ENCODE data around the gene TMEM181. TPM values are rescaled to one million over a fixed set of nuclear protein-coding genes. Genes with fewer than 3 reads are reported as not detected.
A peak's percentile ranks its signal among the peaks of the same experiment; 100 is the strongest.

Gene TMEM181
- total and polyA plus RNA-seq, 2 experiments from 2014 or later, result 20.0 to 46.9 TPM

GRCh38 chr6:158536084-158536890 lies 23.6 kb upstream of the TMEM181 start:
- Histone ChIP-seq H2AFZ (peak overlapping the region; percentile 74), H4K20me1 (ENCODE audit: insufficient read depth, poor library complexity, severe bottlenecking) (no peaks in the 10 kb centered on the region), H3K79me2 (no peaks in the 10 kb centered on the region), H3K9me3 (ENCODE audit: low read depth) (no peaks in the 10 kb centered on the region), H3K36me3 (replicated peaks; ENCODE audit: insufficient read depth, low read depth) (no peaks in the 10 kb centered on the region), H3K9me2 (replicated peaks; ENCODE audit: insufficient read depth) (no peaks in the 10 kb centered on the region), H3K4me2 (peak overlapping the region; percentile 100), H3K4me1 (ENCODE audit: insufficient read depth) (no peaks in the 10 kb centered on the region), H3K4me3 (peak overlapping the region; percentile 83), H3K27me3 (peaks cover 7% of the 10 kb centered on the region), H3K27ac (no peak overlapping the region)
- no peak for TF ChIP-seq EZH2 (IDR thresholded peaks at IDR 0.05; ENCODE audit: borderline replicate concordance)
- TF ChIP-seq CTCF (IDR thresholded peaks at IDR 0.05; ENCODE audit: poor library complexity), result no peak
- TF ChIP-seq EZH2phosphoT487 (IDR thresholded peaks at IDR 0.05; ENCODE audit: low read depth, severe bottlenecking, unreplicated experiment), result no peak
- under 1% methylated on average over 48 of the region's 75 CpGs for WGBS (ENCODE audit: low lambda C conversion rate, missing lambda C conversion rate)
- peak; percentile 88 for DNase-seq (ENCODE audit: low spot score)

GRCh38 chr6:158536891-158537798 lies 22.7 kb upstream of the TMEM181 start:
- no peak for TF ChIP-seq EZH2phosphoT487 (IDR thresholded peaks at IDR 0.05; ENCODE audit: low read depth, severe bottlenecking, unreplicated experiment)
- TF ChIP-seq EZH2 (IDR thresholded peaks at IDR 0.05; ENCODE audit: borderline replicate concordance), result no peak
- no peak for TF ChIP-seq CTCF (IDR thresholded peaks at IDR 0.05; ENCODE audit: poor library complexity)
- Histone ChIP-seq H3K4me3 (peak overlapping the region; percentile 83), H3K4me1 (ENCODE audit: insufficient read depth) (no peaks in the 10 kb centered on the region), H3K36me3 (replicated peaks; ENCODE audit: insufficient read depth, low read depth) (no peaks in the 10 kb centered on the region), H3K79me2 (no peaks in the 10 kb centered on the region), H3K9me2 (replicated peaks; ENCODE audit: insufficient read depth) (no peaks in the 10 kb centered on the region), H2AFZ (peak overlapping the region; percentile 74), H3K27ac (no peak overlapping the region), H3K9me3 (ENCODE audit: low read depth) (no peaks in the 10 kb centered on the region), H4K20me1 (ENCODE audit: insufficient read depth, poor library complexity, severe bottlenecking) (no peaks in the 10 kb centered on the region), H3K27me3 (peaks cover 7% of the 10 kb centered on the region), H3K4me2 (peak overlapping the region; percentile 100)
- 7% methylated on average over 37 of the region's 94 CpGs for WGBS (ENCODE audit: low lambda C conversion rate, missing lambda C conversion rate)
- DNase-seq (ENCODE audit: low spot score), result peak; percentile 70

- Histone ChIP-seq H3K9me2 (replicated peaks; ENCODE audit: insufficient read depth) (no peaks in the 10 kb centered on the region), H3K27ac (no peak overlapping the region), H3K27me3 (peaks cover 7% of the 10 kb centered on the region), H3K79me2 (no peaks in the 10 kb centered on the region), H3K36me3 (replicated peaks; ENCODE audit: insufficient read depth, low read depth) (no peaks in the 10 kb centered on the region), H3K4me2 (no peak overlapping the region), H3K9me3 (ENCODE audit: low read depth) (no peaks in the 10 kb centered on the region), H4K20me1 (ENCODE audit: insufficient read depth, poor library complexity, severe bottlenecking) (no peaks in the 10 kb centered on the region), H3K4me3 (no peak overlapping the region), H2AFZ (no peak overlapping the region), H3K4me1 (ENCODE audit: insufficient read depth) (no peaks in the 10 kb centered on the region)
- DNase-seq (ENCODE audit: low spot score), result no peak
- TF ChIP-seq EZH2 (IDR thresholded peaks at IDR 0.05; ENCODE audit: borderline replicate concordance) (no peak), CTCF (IDR thresholded peaks at IDR 0.05; ENCODE audit: poor library complexity) (no peak), EZH2phosphoT487 (IDR thresholded peaks at IDR 0.05; ENCODE audit: low read depth, severe bottlenecking, unreplicated experiment) (no peak)
- 62% methylated on average over 2 of the region's 2 CpGs for WGBS (ENCODE audit: low lambda C conversion rate, missing lambda C conversion rate)
These were observed 21.1 kb upstream of the TMEM181 start for GRCh38 chr6:158538741-158539140.
